K562 (cell line): ENCODE measurements around the gene POR. TPM values are rescaled to one million over a fixed set of nuclear protein-coding genes. Genes with fewer than 3 reads are reported as not detected.

Experiments
- BRD4 ChIP-seq: fragments of 200-600 bp; sonication (generic); IDR thresholded peaks from 2 replicates; pipeline ENCODE4 v1.6.1; 2017; ENCODE audit warnings: inconsistent platforms
- CHAMP1 ChIP-seq: fragments of 450-650 bp; IDR thresholded peaks from 2 replicates; pipeline ENCODE4 v1.6.1; 2016; ENCODE audit warnings: mild to moderate bottlenecking
- CTCF ChIP-seq, 3 experiments: IDR thresholded peaks in 2 of 3; conservative IDR thresholded peaks in 1 of 3; 2 replicates each; pipeline ENCODE4 v1.5.1; 2011 to 2012; ENCODE audit warnings: low read length in 3 of 3, mild to moderate bottlenecking in 3 of 3, control low read depth in 2 of 3, improper control_type of control experiment in 1 of 3, inconsistent platforms in 1 of 3, low read depth in 1 of 3, mixed read lengths in 1 of 3, moderate library complexity in 1 of 3; ENCODE audit not compliant: insufficient read depth in 2 of 3
- EP400 ChIP-seq: fragments of 450-650 bp; IDR thresholded peaks from 2 replicates; pipeline ENCODE4 v1.6.1; 2017; ENCODE audit warnings: antibody characterized with exemption, mild to moderate bottlenecking, moderate library complexity
- FUS ChIP-seq: fragments of 200-400 bp; formaldehyde crosslinking; optimal IDR thresholded peaks from 2 replicates; pipeline ENCODE3; 2017; ENCODE audit warnings: low read depth, low read length
- HNRNPUL1 ChIP-seq: fragments of 200-400 bp; formaldehyde crosslinking; IDR thresholded peaks from 2 replicates; pipeline ENCODE4 v1.6.1; 2017; ENCODE audit warnings: low read length
- JUNB ChIP-seq: fragments of 450-650 bp; formaldehyde crosslinking; conservative IDR thresholded peaks from 2 replicates; pipeline ENCODE4 v1.4.0; 2020; ENCODE audit warnings: mild to moderate bottlenecking
- JUND ChIP-seq, 2 experiments: IDR thresholded peaks; 2 replicates in 1 of 2; 3 replicates in 1 of 2; pipeline ENCODE4 v1.6.1; 2011; ENCODE audit warnings: borderline replicate concordance in 2 of 2, low read depth in 2 of 2, low read length in 2 of 2, improper control_type of control experiment in 1 of 2, missing biosample characterization in 1 of 2, missing genetic modification characterization in 1 of 2, missing genetic modification reagents in 1 of 2
- KHSRP ChIP-seq: fragments of 450-650 bp; IDR thresholded peaks from 2 replicates; pipeline ENCODE4 v1.6.1; 2017
- KLF1 ChIP-seq: fragments of 450-650 bp; IDR thresholded peaks from 2 replicates; pipeline ENCODE4 v1.6.1; 2016; ENCODE audit warnings: missing genetic modification characterization, missing compliant biosample characterization
- MBD2 ChIP-seq: sonication (generic); IDR thresholded peaks from 2 replicates; pipeline ENCODE4 v1.6.1; 2016; ENCODE audit warnings: low read depth, borderline replicate concordance
- MCM5 ChIP-seq: fragments of 450-650 bp; IDR thresholded peaks from 2 replicates; pipeline ENCODE4 v1.6.1; 2016; ENCODE audit warnings: low read depth
- NCOA4 ChIP-seq: fragments of 450-650 bp; IDR thresholded peaks from 2 replicates; pipeline ENCODE4 v1.6.1; 2018; ENCODE audit warnings: mild to moderate bottlenecking; ENCODE audit not compliant: partially characterized antibody
- PML ChIP-seq: IDR thresholded peaks from 2 replicates; pipeline ENCODE4 v1.6.1; 2012; ENCODE audit warnings: low read length, inconsistent platforms
- TRIM24 ChIP-seq, 2 experiments: fragments of 450-650 bp; IDR thresholded peaks; 2 replicates each; pipeline ENCODE4 v1.6.1; 2016
- USF1 ChIP-seq: sonication (generic); formaldehyde crosslinking; IDR thresholded peaks from 2 replicates; pipeline ENCODE4 v1.9.0; 2022; ENCODE audit warnings: mild to moderate bottlenecking, missing genetic modification reagents
- ZFP91 ChIP-seq: sonication (generic); formaldehyde crosslinking; IDR thresholded peaks from 2 replicates; pipeline ENCODE4 v1.8.0; 2022; ENCODE audit warnings: mild to moderate bottlenecking, missing genetic modification reagents
- ZNF124 ChIP-seq: sonication (generic); formaldehyde crosslinking; IDR thresholded peaks from 2 replicates; pipeline ENCODE4 v1.8.1; 2022; ENCODE audit warnings: missing genetic modification reagents
- ZNF274 ChIP-seq: IDR thresholded peaks from 2 replicates; pipeline ENCODE4 v1.6.1; 2011; ENCODE audit warnings: low read depth, mild to moderate bottlenecking, low read length, moderate library complexity, borderline replicate concordance
- ZNF507 ChIP-seq: conservative IDR thresholded peaks from 2 replicates; pipeline ENCODE4 v1.6.1; 2017; ENCODE audit warnings: missing genetic modification characterization, missing compliant biosample characterization
- ZNF707 ChIP-seq: fragments of 250-450 bp; sonication (Bioruptor Pico); conservative IDR thresholded peaks from 2 replicates; pipeline ENCODE4 v1.8.0; 2022; ENCODE audit warnings: inconsistent platforms, mild to moderate bottlenecking, moderate library complexity
- ZNF785 ChIP-seq: fragments of 250-450 bp; sonication (Bioruptor Pico); IDR thresholded peaks from 2 replicates; pipeline ENCODE4 v1.4.0; 2020; ENCODE audit warnings: mild to moderate bottlenecking
- ZNF79 ChIP-seq: fragments of 250-450 bp; sonication (Bioruptor Pico); IDR thresholded peaks from 2 replicates; pipeline ENCODE4 v1.4.0; 2020; ENCODE audit warnings: low read depth, mild to moderate bottlenecking, moderate library complexity
- ZSCAN29 ChIP-seq: fragments of 450-650 bp; IDR thresholded peaks from 2 replicates; pipeline ENCODE4 v1.6.1; 2017
- polyA plus RNA-seq, 8 experiments: library from polyadenylated mRNA; depleted of rRNA in 4 of 8; stranded (reverse) in 5 of 8; unstranded in 3 of 8; fragments of >200 nt; fragmentation: Nextera tagmentation in 2 of 8; fragmentation: Illumina TruSeq in 1 of 8; extraction: Ambion mirVana in 2 of 8; extraction: Trizol in 1 of 8; gene quantifications; 2 replicates each; pipeline versions ENCODE4 v1.2.1 to v1.2.3, GENCODE V29; 2011 to 2014; ENCODE audit warnings: inconsistent platforms in 1 of 8, missing spikeins in 1 of 8
- total RNA-seq, 7 experiments: library from RNA; depleted of rRNA in 6 of 7; stranded (reverse); fragments of >200 nt in 6 of 7; fragmentation: Illumina TruSeq in 2 of 7; extraction: Trizol in 2 of 7; gene quantifications; 2 replicates each; pipeline versions ENCODE4 v1.2.1 to v1.2.3, GENCODE V29; 2011 to 2021; ENCODE audit warnings: low replicate concordance in 1 of 7

The POR gene
- total and polyA plus RNA-seq, 9 of the 15 experiments (the other 6 are each of a cell fraction or from before 2014, with no cell fraction given): 4.7 to 142 (median 40.8) TPM

GRCh38 chr7:76016191-76016947 lies 101.4 kb downstream of the POR start (continued):
- TF ChIP-seq JUNB (CRISPR knock-in tag) (peak; percentile 74), ZNF507 (no peak), ZNF785 (peak; percentile 83; the same call in 1 of the 2 replicates), ZNF124 (CRISPR knock-in tag) (no peak), KHSRP (no peak), ZSCAN29 (no peak), ZNF79 (CRISPR knock-in tag) (peak; percentile 89), BRD4 (no peak), ZNF707 (CRISPR knock-in tag) (peak; percentile 90), TRIM24 (IDR thresholded peaks at IDR 0.05) (no peak), KLF1 (tag) (no peak), USF1 (CRISPR knock-in tag) (no peak), CTCF (IDR thresholded peaks at IDR 0.05 in 2 of 3, conservative IDR thresholded peaks at IDR 0.05 in 1 of 3; ENCODE audit: insufficient read depth in 2 of 3, low read depth in 1 of 3, low read length in 3 of 3) (no peak), FUS (no peak), JUND (IDR thresholded peaks at IDR 0.05; ENCODE audit: borderline replicate concordance, low read depth, low read length) (no peak), JUND (tag; IDR thresholded peaks at IDR 0.05; ENCODE audit: borderline replicate concordance, low read depth, low read length) (no peak), CHAMP1 (no peak), MBD2 (no peak), MCM5 (no peak), ZNF274 (no peak), ZFP91 (CRISPR knock-in tag) (no peak), HNRNPUL1 (no peak), NCOA4 (no peak), EP400 (no peak), PML (no peak)
